ENCODE results near the gene KRTAP5-3. TPM values are rescaled to one million over a fixed set of nuclear protein-coding genes. Genes with fewer than 3 reads are reported as not detected.

KRTAP5-3 gene
- total and polyA plus RNA-seq, 2 of the 13 experiments (the other 11 are each of a cell fraction or from before 2014, with no cell fraction given) = not detected

DNA sequence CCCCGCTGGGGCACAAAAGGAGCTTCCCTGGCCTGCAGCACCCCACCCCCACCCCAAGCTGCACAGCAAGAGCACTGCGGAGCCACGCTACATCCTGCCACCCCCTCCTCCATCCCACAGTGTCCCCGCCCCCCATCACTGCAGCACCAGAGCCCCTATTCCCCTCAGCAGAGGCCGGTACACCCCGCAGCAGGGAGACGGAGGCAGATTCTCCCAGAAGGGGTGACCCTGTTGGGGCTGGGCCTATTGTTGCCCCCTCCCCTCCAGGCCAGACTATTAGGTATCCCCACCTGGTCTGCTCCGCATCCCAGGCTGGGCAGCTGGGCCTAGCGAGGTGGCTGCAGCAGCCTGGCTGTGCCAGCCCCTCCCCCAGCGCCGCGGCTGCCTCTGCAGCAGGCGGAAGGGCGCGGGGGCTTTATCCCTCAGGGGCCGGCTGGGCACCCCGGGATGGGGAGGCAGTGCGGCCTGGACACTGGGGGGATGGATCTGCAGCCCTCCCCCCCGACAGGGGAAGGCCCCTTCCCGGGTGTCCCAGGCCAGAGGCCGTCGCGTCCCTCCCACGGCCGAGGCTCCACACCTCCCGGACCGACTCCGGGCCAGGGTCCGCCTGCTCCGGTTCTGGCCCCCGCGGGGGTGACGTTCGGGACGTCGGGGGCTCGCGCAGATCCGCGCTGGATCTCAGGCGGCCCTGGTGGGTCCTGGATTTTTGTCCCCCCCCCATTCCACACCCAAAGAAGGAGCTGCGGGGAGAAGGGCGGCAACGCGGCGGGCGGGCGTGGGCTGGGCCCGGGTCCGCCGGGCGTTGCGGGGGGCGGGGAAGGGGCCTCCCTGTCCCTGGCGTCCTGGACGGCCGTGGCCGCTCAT lies 37.1 kb downstream of the KRTAP5-3 start:
- Histone ChIP-seq H3K4me2 (ENCODE audit: low read depth, low read length) (peak overlapping the region; percentile 75), H3K27ac (ENCODE audit: extremely low read length, insufficient read depth, low read length) (no peak overlapping the region), H4K20me1 (ENCODE audit: insufficient read depth, low read length) (peaks cover 37% of the 10 kb centered on the region; the same call in 1 of the 2 replicates), H3K36me3 (replicated peaks in 1 of 2; ENCODE audit: control insufficient read depth in 1 of 2, insufficient read depth in 2 of 2, low read length in 2 of 2) (no peaks in the 10 kb centered on the region), H3K9ac (ENCODE audit: insufficient read depth, low read depth, low read length) (peak overlapping the region; percentile 84; the same call in 1 of the 2 replicates), H3K4me1 (ENCODE audit: insufficient read depth, low read length) (peaks cover 47% of the 10 kb centered on the region), H3K4me3 (replicated peaks in 1 of 3; ENCODE audit: insufficient read depth in 1 of 3, low read depth in 2 of 3, low read length in 3 of 3) (peak overlapping the region; percentile 59 to 78 (median 72); a peak in 5 of 6 replicates), H2AFZ (ENCODE audit: low read length) (no peak overlapping the region), H3K27me3 (ENCODE audit: control insufficient read depth in 1 of 2, insufficient read depth in 2 of 2, low read length in 2 of 2) (peaks cover 1 to 17% of the 10 kb centered on the region in 2 experiments; a peak in 3 of 5 replicates), H3K79me2 (ENCODE audit: insufficient read depth, low read length) (no peaks in the 10 kb centered on the region), H3K9me3 (ENCODE audit: low read length) (no peaks in the 10 kb centered on the region)
- WGBS (ENCODE audit: low lambda C conversion rate) = 8% methylated on average over 26 of the region's 58 CpGs
- POLR2A ChIA-PET = no interaction called here
- CTCF ChIA-PET (ENCODE audit: low intra/inter-chr PET ratio, low total read pairs) = no interaction called here
- DNase-seq (ENCODE audit: low spot score) (no peak), ATAC-seq (no peak), FAIRE-seq (no peak)
- in situ Hi-C loops (cut with HindIII; ENCODE audit: extremely low pct_ligation_motif_present, low pct_unique_long_range_greater_than_20kb) (no loop called here), intact Hi-C loops (cut with micrococcal nuclease; ENCODE audit: unreplicated experiment) (no loop called here)
- no TSS peak for BruUV-seq (replicated peaks)
- no peak for TF ChIP-seq ZNF33A (CRISPR knock-in tag; IDR thresholded peaks at IDR 0.05; ENCODE audit: borderline replicate concordance)
- no peak for TF ChIP-seq YEATS4 (CRISPR knock-in tag; IDR thresholded peaks at IDR 0.05; ENCODE audit: borderline replicate concordance)
- TF ChIP-seq, protein P1, sequence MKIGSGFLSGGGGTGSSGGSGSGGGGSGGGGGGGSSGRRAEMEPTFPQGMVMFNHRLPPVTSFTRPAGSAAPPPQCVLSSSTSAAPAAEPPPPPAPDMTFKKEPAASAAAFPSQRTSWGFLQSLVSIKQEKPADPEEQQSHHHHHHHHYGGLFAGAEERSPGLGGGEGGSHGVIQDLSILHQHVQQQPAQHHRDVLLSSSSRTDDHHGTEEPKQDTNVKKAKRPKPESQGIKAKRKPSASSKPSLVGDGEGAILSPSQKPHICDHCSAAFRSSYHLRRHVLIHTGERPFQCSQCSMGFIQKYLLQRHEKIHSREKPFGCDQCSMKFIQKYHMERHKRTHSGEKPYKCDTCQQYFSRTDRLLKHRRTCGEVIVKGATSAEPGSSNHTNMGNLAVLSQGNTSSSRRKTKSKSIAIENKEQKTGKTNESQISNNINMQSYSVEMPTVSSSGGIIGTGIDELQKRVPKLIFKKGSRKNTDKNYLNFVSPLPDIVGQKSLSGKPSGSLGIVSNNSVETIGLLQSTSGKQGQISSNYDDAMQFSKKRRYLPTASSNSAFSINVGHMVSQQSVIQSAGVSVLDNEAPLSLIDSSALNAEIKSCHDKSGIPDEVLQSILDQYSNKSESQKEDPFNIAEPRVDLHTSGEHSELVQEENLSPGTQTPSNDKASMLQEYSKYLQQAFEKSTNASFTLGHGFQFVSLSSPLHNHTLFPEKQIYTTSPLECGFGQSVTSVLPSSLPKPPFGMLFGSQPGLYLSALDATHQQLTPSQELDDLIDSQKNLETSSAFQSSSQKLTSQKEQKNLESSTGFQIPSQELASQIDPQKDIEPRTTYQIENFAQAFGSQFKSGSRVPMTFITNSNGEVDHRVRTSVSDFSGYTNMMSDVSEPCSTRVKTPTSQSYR (CRISPR knock-in tag; IDR thresholded peaks at IDR 0.05; ENCODE audit: borderline replicate concordance) = peak; percentile 41; the same call in 1 of the 2 replicates
- TF ChIP-seq, protein P2, sequence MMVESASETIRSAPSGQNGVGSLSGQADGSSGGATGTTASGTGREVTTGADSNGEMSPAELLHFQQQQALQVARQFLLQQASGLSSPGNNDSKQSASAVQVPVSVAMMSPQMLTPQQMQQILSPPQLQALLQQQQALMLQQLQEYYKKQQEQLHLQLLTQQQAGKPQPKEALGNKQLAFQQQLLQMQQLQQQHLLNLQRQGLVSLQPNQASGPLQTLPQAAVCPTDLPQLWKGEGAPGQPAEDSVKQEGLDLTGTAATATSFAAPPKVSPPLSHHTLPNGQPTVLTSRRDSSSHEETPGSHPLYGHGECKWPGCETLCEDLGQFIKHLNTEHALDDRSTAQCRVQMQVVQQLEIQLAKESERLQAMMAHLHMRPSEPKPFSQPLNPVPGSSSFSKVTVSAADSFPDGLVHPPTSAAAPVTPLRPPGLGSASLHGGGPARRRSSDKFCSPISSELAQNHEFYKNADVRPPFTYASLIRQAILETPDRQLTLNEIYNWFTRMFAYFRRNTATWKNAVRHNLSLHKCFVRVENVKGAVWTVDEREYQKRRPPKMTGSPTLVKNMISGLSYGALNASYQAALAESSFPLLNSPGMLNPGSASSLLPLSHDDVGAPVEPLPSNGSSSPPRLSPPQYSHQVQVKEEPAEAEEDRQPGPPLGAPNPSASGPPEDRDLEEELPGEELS (CRISPR knock-in tag; IDR thresholded peaks at IDR 0.05) = no peak
- TF ChIP-seq, protein P3, sequence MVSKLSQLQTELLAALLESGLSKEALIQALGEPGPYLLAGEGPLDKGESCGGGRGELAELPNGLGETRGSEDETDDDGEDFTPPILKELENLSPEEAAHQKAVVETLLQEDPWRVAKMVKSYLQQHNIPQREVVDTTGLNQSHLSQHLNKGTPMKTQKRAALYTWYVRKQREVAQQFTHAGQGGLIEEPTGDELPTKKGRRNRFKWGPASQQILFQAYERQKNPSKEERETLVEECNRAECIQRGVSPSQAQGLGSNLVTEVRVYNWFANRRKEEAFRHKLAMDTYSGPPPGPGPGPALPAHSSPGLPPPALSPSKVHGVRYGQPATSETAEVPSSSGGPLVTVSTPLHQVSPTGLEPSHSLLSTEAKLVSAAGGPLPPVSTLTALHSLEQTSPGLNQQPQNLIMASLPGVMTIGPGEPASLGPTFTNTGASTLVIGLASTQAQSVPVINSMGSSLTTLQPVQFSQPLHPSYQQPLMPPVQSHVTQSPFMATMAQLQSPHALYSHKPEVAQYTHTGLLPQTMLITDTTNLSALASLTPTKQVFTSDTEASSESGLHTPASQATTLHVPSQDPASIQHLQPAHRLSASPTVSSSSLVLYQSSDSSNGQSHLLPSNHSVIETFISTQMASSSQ (IDR thresholded peaks at IDR 0.05; ENCODE audit: low read depth) = no peak
- TF ChIP-seq, protein P3 (CRISPR knock-in tag; IDR thresholded peaks at IDR 0.05; ENCODE audit: borderline replicate concordance) = no peak
- TF ChIP-seq ZNF687 (CRISPR knock-in tag; IDR thresholded peaks at IDR 0.05) = peak; percentile 54
- TF ChIP-seq KLF6 (CRISPR knock-in tag; IDR thresholded peaks at IDR 0.05) = no peak
- TF ChIP-seq HOXA5 (CRISPR knock-in tag; IDR thresholded peaks at IDR 0.05) = no peak
